HepG2 (cell line): ENCODE measurements around the gene KIF26B. TPM values are rescaled to one million over a fixed set of nuclear protein-coding genes. Genes with fewer than 3 reads are reported as not detected.
A peak's percentile ranks its signal among the peaks of the same experiment; 100 is the strongest.

ENCODE experiments used
- ATAC-seq: fragments of 200-7000 bp; cut with Tn5 transposase; 3 replicates; pipeline ENCODE4 v1.9.1; 2020; ENCODE audit warnings: mild to moderate bottlenecking, moderate library complexity
- BruUV-seq: library from RNA; stranded (reverse); fragments of 400-500 nt; replicated peaks from 2 replicates; lab custom pipeline; 2021; lab: Mats Ljungman, UMichigan
- CTCF ChIA-PET: fragments of 300-600 bp; formaldehyde crosslinking; extraction: SDS; loops from one replicate; lab custom pipeline; 2021; ENCODE audit warnings: low total read pairs, inconsistent platforms, low intra/inter-chr PET ratio; lab: Yijun Ruan, JAX
- POLR2A ChIA-PET: fragments of 350-600 bp; sonication (Branson Sonifier 250); formaldehyde crosslinking; loops from one replicate; lab custom pipeline; 2020; ENCODE audit warnings: antibody characterized with exemption, inconsistent platforms; lab: Yijun Ruan, JAX
- DNase-seq: peaks from one replicate; pipeline ENCODE4 v3.0.0-alpha.2; 2015; ENCODE audit warnings: low spot score
- FAIRE-seq: peaks from 3 replicates; lab custom pipeline; 2011; peaks lifted over from hg19 to GRCh38; lab: Jason Lieb, UNC
- H2AFZ ChIP-seq: one replicate; pipeline ENCODE4 v1.6.1; 2011; ENCODE audit warnings: low read length, inconsistent platforms
- H3K27ac ChIP-seq: fragments of 300-600 bp; 3 replicates; pipeline ENCODE4 v1.8.0; 2011; ENCODE audit warnings: mixed run types, mild to moderate bottlenecking, mixed read lengths, low read length, inconsistent platforms; ENCODE audit not compliant: insufficient read depth; ENCODE audit errors: extremely low read length
- H3K27me3 ChIP-seq, 2 experiments: fragments of 200-600 bp in 1 of 2; 2 replicates in 1 of 2; 3 replicates in 1 of 2; pipeline versions ENCODE4 v1.6.0 to v1.8.0; 2011; ENCODE audit warnings: low read length in 2 of 2, mild to moderate bottlenecking in 2 of 2, moderate library complexity in 2 of 2, inconsistent platforms in 1 of 2; ENCODE audit not compliant: insufficient read depth in 2 of 2, control insufficient read depth in 1 of 2
- H3K36me3 ChIP-seq, 2 experiments: fragments of 200-600 bp in 1 of 2; replicated peaks in 1 of 2; 2 replicates in 1 of 2; 3 replicates in 1 of 2; pipeline versions ENCODE4 v1.5.1 to v1.8.0; 2011; ENCODE audit warnings: low read length in 2 of 2, inconsistent platforms in 1 of 2; ENCODE audit not compliant: insufficient read depth in 2 of 2, control insufficient read depth in 1 of 2
- H3K4me1 ChIP-seq: 2 replicates; pipeline ENCODE4 v1.5.1; 2012; ENCODE audit warnings: low read length, inconsistent platforms; ENCODE audit not compliant: insufficient read depth
- H3K4me2 ChIP-seq: 2 replicates; pipeline ENCODE4 v1.6.0; 2011; ENCODE audit warnings: low read depth, low read length, inconsistent platforms
- H3K4me3 ChIP-seq, 3 experiments: fragments of 200-600 bp in 1 of 3; sonication (generic), shearing (Covaris generic) in 1 of 3; replicated peaks in 1 of 3; 2 replicates each; pipeline ENCODE4 v1.5.1; 2011 to 2016; ENCODE audit warnings: low read length in 3 of 3, inconsistent platforms in 2 of 3, low read depth in 2 of 3, mild to moderate bottlenecking in 2 of 3, control low read depth in 1 of 3, mixed read lengths in 1 of 3; ENCODE audit not compliant: insufficient read depth in 1 of 3
- H3K79me2 ChIP-seq: one replicate; pipeline ENCODE4 v1.6.1; 2011; ENCODE audit warnings: low read length, inconsistent platforms; ENCODE audit not compliant: insufficient read depth
- H3K9ac ChIP-seq: 2 replicates; pipeline ENCODE4 v1.6.0; 2011; ENCODE audit warnings: mild to moderate bottlenecking, low read depth, low read length, inconsistent platforms; ENCODE audit not compliant: insufficient read depth
- H3K9me3 ChIP-seq: 2 replicates; pipeline ENCODE4 v1.5.1; 2012; ENCODE audit warnings: mild to moderate bottlenecking, low read length
- H4K20me1 ChIP-seq: 2 replicates; pipeline ENCODE4 v1.6.0; 2011; ENCODE audit warnings: inconsistent platforms, mild to moderate bottlenecking, low read length, moderate library complexity; ENCODE audit not compliant: insufficient read depth
- BHLHE40 ChIP-seq: IDR thresholded peaks from 2 replicates; pipeline ENCODE4 v1.6.1; 2011; ENCODE audit warnings: low read length, improper control_type of control experiment
- CBX1 ChIP-seq: IDR thresholded peaks from one replicate; pipeline ENCODE4 v1.6.1; 2016; ENCODE audit warnings: antibody characterized with exemption, low read depth
- DRAP1 ChIP-seq: IDR thresholded peaks from 2 replicates; pipeline ENCODE4 v1.6.1; 2016; ENCODE audit warnings: missing genetic modification reagents, missing compliant biosample characterization
- EZH2 ChIP-seq: conservative IDR thresholded peaks from 2 replicates; pipeline ENCODE4 v1.6.1; 2012; ENCODE audit warnings: mild to moderate bottlenecking, low read depth, low read length, moderate library complexity
- HDAC2 ChIP-seq: sonication (generic); formaldehyde crosslinking; IDR thresholded peaks from 2 replicates; pipeline ENCODE4 v1.4.0; 2020; ENCODE audit warnings: missing genetic modification reagents
- HIVEP1 ChIP-seq: sonication (generic); formaldehyde crosslinking; IDR thresholded peaks from 2 replicates; pipeline ENCODE4 v1.4.0; 2020; ENCODE audit warnings: mild to moderate bottlenecking, missing genetic modification reagents
- MEF2D ChIP-seq: sonication (generic); formaldehyde crosslinking; IDR thresholded peaks from 2 replicates; pipeline ENCODE4 v1.5.1; 2020; ENCODE audit warnings: mild to moderate bottlenecking, missing genetic modification reagents
- PAWR ChIP-seq: sonication (generic); formaldehyde crosslinking; IDR thresholded peaks from 2 replicates; pipeline ENCODE4 v1.4.0; 2020; ENCODE audit warnings: missing genetic modification reagents, mild to moderate bottlenecking, borderline replicate concordance
- PHF21A ChIP-seq: sonication (generic); formaldehyde crosslinking; IDR thresholded peaks from 2 replicates; pipeline ENCODE4 v1.5.0; 2020; ENCODE audit warnings: mild to moderate bottlenecking, missing genetic modification reagents
- SCMH1 ChIP-seq: sonication (generic); formaldehyde crosslinking; IDR thresholded peaks from 2 replicates; pipeline ENCODE4 v1.9.0; 2021; ENCODE audit warnings: missing genetic modification reagents, mild to moderate bottlenecking, borderline replicate concordance
- TARDBP ChIP-seq: sonication (generic); formaldehyde crosslinking; IDR thresholded peaks from 2 replicates; pipeline ENCODE4 v1.8.0; 2022; ENCODE audit warnings: mild to moderate bottlenecking, missing genetic modification reagents
- TGIF2 ChIP-seq: IDR thresholded peaks from 2 replicates; pipeline ENCODE4 v1.6.1; 2016; ENCODE audit warnings: control low read depth, missing compliant biosample characterization
- USF2 ChIP-seq, 2 experiments: sonication (generic) in 1 of 2; formaldehyde crosslinking in 1 of 2; IDR thresholded peaks; 2 replicates each; pipeline versions ENCODE4 v1.5.1 to v1.6.1; 2011 to 2020; ENCODE audit warnings: borderline replicate concordance in 1 of 2, low read depth in 1 of 2, low read length in 1 of 2, mild to moderate bottlenecking in 1 of 2, missing genetic modification reagents in 1 of 2, moderate library complexity in 1 of 2
- ZBTB2 ChIP-seq: sonication (generic); formaldehyde crosslinking; IDR thresholded peaks from 2 replicates; pipeline ENCODE4 v1.8.0; 2022; ENCODE audit warnings: low read depth, missing genetic modification reagents
- ZNF576 ChIP-seq: sonication (generic); formaldehyde crosslinking; IDR thresholded peaks from 2 replicates; pipeline ENCODE4 v1.4.0; 2020; ENCODE audit warnings: mild to moderate bottlenecking, missing genetic modification reagents
- ZNF75D ChIP-seq: sonication (generic); formaldehyde crosslinking; IDR thresholded peaks from 2 replicates; pipeline ENCODE4 v1.8.1; 2023; ENCODE audit warnings: missing genetic modification reagents, mild to moderate bottlenecking, borderline replicate concordance
- ZNF770 ChIP-seq: sonication (generic); formaldehyde crosslinking; IDR thresholded peaks from 2 replicates; pipeline ENCODE4 v1.5.0; 2020; ENCODE audit warnings: mild to moderate bottlenecking, missing genetic modification reagents
- WGBS: methylation state at CpG from one replicate; pipeline ENCODE4 v1.1.6; 2017; ENCODE audit warnings: low lambda C conversion rate; 5-methylcytosine and 5-hydroxymethylcytosine counted together
- in situ Hi-C: cut with HindIII; loops from 2 replicates; pipeline ENCODE4 v1.10.0; 2017; ENCODE audit warnings: low pct_unique_long_range_greater_than_20kb; ENCODE audit not compliant: extremely low pct_ligation_motif_present
- intact Hi-C: fragments of 100-400 bp; cut with micrococcal nuclease; formaldehyde crosslinking; loops from one replicate; pipeline ENCODE4 v1.10.0; 2022; ENCODE audit not compliant: unreplicated experiment
- polyA plus RNA-seq, 8 experiments: library from polyadenylated mRNA; depleted of rRNA in 3 of 8; stranded (reverse) in 7 of 8; unstranded in 1 of 8; fragments of >200 nt; fragmentation: Illumina TruSeq in 4 of 8; extraction: Trizol in 4 of 8; gene quantifications; 2 replicates each; pipeline versions ENCODE4 v1.2.1 to v1.2.3, GENCODE V29; 2011 to 2016; ENCODE audit warnings: low read depth in 4 of 8, missing spikeins in 1 of 8, mixed read lengths in 1 of 8; ENCODE audit not compliant: insufficient read depth in 1 of 8
- total RNA-seq, 5 experiments: library from RNA; depleted of rRNA; stranded (reverse); fragments of >200 nt; fragmentation: Illumina TruSeq; extraction: Trizol; gene quantifications; 2 replicates each; pipeline ENCODE4 v1.2.3, GENCODE V29; 2016; ENCODE audit warnings: low read depth in 1 of 5

Gene KIF26B
- total and polyA plus RNA-seq, 2 of the 13 experiments (the other 11 are each of a cell fraction or from before 2014, with no cell fraction given) = 0.08 to 0.09 TPM

- H3K27me3 ChIP-seq = no peaks in the 10 kb centered on the region
- ATAC-seq = peak; percentile 97
- in situ Hi-C loops = no loop called here
- TF ChIP-seq ZNF75D (CRISPR knock-in tag) (no peak), ZNF576 (no peak), BHLHE40 (no peak), PAWR (CRISPR knock-in tag) (no peak), HDAC2 (CRISPR knock-in tag) (peak; percentile 31; the same call in 1 of the 2 replicates), DRAP1 (CRISPR knock-in tag) (peak; percentile 12; the same call in 1 of the 2 replicates), SCMH1 (CRISPR knock-in tag) (no peak), CBX1 (no peak), USF2 (IDR thresholded peaks at IDR 0.05; ENCODE audit: low read depth, low read length) (no peak), USF2 (CRISPR knock-in tag; IDR thresholded peaks at IDR 0.05; ENCODE audit: borderline replicate concordance) (no peak), ZBTB2 (CRISPR knock-in tag) (no peak), TGIF2 (no peak), ZNF770 (no peak), EZH2 (no peak), TARDBP (CRISPR knock-in tag) (peak; percentile 42; the same call in 1 of the 2 replicates), HIVEP1 (CRISPR knock-in tag) (no peak), MEF2D (CRISPR knock-in tag) (no peak), PHF21A (CRISPR knock-in tag) (0 out of 2 replicates have a peak, but pooled peaks have one; percentile 33)
Measured at GRCh38 chr1:245401881-245402587, 247.2 kb downstream of the KIF26B start.

More at GRCh38 chr1:245401881-245402587, 247.2 kb downstream of the KIF26B start:
- Histone ChIP-seq H3K79me2 (no peaks in the 10 kb centered on the region), H2AFZ (peak overlapping the region; percentile 35), H3K9me3 (no peaks in the 10 kb centered on the region), H3K36me3 (no peaks in the 10 kb centered on the region), H3K4me1 (peaks cover 63% of the 10 kb centered on the region), H3K9ac (peak overlapping the region; percentile 62; the same call in 1 of the 2 replicates), H3K4me3 (peak overlapping the region in 2 of 3 experiments; percentile 6 to 32; a peak in 2 of 6 replicates), H4K20me1 (no peaks in the 10 kb centered on the region), H3K4me2 (peak overlapping the region; percentile 70), H3K27ac (peak overlapping the region; percentile 89)
- DNase-seq (peak; percentile 65), FAIRE-seq (peak; percentile 89)
- ChIA-PET CTCF (no interaction called here), POLR2A (no interaction called here)
- no TSS peak for BruUV-seq
- intact Hi-C loops = no loop called here
- WGBS = 14% methylated on average over 7 of the region's 7 CpGs
